GM19023 (cell line): ENCODE measurements around the gene SPRED1.
A peak's percentile ranks its signal among the peaks of the same experiment; 100 is the strongest.

ENCODE experiments used
- ATAC-seq: cut with Tn5 transposase; IDR thresholded peaks from one replicate; pipeline ENCODE4 v1.9.1; 2021; ENCODE audit warnings: mild to moderate bottlenecking, moderate library complexity; ENCODE audit not compliant: unreplicated experiment

Gene SPRED1

DNA sequence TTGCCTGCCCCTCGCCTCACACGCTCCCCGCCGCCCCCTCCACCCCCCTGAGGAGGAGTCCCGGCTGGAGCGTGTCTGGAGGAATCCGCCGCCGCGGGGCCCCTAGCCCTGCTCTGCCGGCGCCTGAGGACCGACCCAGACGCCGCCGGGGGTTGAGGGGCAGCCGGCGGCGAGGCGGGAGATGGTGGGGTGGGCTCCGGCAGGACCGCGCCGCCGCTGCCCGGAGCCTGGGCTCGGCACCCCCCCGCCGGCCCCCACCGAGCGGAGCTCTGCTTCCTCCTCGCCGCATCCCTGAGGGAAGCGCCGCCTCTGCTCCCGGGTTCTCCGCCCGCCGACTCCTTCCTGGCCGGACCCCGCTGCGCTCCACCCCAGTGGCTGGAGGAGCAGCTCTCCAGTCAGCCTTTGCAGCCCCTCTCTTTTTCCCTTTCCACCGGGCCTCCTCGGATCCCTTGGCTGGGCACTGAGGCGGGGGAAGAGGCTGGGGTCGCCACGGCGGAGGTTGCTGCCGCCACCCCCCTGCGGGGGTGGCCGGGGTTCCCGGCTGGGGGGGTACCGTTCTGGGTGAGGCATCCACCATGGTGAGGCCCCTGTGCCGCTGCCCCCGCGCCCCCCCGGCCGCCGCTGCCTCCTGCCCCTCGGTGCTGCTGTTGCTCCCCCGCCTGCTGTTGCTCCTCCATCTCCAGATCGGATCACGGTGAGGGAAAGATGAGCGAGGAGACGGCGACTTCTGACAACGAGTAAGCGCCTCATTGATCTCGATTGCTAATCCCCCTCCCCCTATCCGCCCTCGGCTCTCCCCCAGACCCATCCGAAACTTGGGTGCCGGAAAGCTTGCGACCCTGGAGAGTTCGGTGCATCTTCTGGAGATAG, at the start of gene SPRED1:
Gene SPRED1 (plus strand): TSS at position 356 of the 870 bp plus-strand sequence. CDS start 350 bp downstream, at position 706.
- peak; percentile 35 for ATAC-seq

DNA sequence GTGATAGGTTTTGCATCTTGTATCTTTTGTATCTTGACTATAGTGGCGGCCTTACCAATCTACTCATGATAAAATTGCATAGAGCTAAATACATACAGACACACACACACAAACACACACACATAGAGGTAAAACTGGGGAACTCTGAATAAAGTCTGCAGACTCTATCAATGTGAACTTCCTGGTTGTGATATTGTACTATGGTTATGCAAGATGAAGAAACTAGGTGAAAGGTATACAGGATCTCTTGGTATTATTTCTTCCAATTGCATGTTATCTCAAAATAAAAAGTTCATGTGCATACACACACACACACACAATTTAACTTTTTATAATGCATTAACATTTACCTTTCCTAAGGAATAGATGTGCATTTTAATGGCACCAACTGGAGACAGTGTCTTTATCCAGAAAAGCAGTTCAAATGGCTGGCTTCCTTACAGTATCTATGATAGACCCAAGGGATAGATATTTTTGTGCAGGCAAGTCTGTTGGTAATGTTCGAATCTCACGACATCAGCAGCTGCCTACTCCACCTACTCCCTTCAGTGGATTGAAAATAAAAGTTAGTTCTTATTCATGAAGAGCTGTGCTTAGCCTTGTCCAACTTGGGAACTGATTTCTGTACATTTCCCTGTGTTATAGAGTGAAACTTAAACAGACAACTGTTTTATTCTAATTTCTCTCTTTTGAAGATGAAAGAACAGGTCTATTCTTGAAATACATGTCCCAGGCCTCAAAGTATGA, 46.9 kb upstream of the SPRED1 start:
- no peak for ATAC-seq

DNA sequence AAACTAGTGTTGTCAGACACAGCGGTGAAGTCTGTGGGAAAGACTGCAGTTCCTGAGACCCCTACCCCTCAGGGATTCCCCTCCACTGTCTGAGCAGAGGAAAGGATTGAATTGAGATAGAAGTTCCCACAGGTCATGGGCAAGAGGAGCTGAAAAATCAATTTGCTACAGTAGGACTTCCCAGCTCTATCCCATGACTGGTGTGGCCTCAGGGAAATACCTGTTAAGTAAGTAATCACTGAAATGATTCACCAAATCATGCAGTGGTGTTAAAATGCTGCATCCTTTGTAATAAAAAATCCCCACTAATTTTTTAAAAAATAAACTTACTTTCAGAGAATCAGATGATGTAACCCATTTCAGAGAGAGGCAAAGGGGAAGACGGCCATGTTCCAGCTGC, 45.0 kb upstream of the SPRED1 start:
- ATAC-seq, result no peak

DNA sequence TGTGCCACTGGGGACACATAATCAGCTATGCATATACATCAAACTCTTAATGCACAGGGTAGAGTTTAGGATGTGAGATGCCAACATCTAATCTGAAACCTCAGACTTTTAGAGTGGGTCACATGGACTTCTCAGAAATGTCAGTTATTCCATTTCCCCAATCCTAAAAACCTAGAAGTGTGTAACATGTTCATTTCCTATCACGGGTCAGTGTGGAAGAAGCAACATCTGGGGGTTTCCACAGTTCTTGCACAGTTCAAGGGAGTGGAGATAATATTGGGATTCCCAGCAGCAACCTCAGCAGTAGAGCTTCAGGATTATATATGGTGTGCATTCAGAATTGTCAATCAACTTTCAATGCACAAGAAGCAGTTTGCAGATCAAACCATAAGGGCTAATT, 44.4 kb upstream of the SPRED1 start:
- ATAC-seq, result no peak

DNA sequence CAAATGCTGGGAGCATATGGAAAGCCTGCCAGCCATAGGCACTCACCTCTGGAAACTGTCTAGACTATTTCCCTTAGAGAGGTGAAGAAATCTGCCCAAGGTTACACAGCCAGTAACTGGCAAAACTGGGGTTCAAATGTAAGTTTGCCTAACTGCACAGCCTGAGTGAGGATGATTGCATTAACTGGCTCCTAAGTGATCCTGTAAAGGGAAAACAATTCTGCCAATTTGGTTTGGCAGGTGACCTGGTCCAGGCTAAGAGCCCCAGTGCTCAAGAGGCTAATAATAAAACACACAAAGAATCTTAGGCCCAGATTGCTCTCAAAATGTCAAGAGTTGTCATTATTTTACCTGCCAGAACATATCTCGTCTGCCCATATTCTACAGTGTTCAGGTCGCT, 43.9 kb upstream of the SPRED1 start:
- no peak for ATAC-seq

DNA sequence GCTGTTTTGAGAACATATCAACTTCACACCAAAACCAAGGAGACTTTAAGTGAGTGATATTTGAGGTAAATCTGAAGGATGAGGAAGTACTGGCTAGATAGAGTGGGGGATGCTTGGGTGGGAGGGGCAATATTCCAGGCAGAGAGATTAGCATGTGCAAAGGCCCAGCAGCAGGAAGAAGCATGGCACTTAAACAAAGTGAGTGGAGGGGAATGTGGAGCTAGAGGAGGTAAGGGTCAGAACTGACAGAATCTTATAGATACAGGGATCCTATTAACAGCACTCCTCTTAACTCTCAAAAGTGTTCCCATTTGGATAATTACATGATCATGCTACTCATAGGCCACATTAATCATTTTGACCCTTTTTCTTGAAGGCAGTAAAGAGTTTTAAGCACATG, 41.4 kb upstream of the SPRED1 start:
- ATAC-seq, result no peak

DNA sequence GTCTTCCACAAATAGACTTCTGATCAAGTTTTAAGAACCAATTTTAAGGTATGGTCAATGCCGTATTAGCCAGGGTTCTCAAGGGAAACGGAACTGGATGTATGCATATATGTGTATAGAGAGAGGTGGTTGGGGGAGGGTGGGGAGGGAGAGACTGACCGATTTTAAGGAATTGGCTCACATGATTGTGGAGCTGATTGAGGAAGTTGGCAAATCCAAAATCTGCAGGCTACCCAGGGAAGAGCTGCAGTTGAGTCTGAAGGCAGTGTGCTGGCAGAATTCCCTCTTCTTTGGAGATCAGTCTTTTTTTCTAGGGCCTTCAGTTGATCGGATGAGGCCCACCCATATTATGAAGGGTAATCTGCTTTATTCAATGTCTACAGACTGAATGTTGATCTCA, 40.8 kb upstream of the SPRED1 start:
- ATAC-seq, result no peak

DNA sequence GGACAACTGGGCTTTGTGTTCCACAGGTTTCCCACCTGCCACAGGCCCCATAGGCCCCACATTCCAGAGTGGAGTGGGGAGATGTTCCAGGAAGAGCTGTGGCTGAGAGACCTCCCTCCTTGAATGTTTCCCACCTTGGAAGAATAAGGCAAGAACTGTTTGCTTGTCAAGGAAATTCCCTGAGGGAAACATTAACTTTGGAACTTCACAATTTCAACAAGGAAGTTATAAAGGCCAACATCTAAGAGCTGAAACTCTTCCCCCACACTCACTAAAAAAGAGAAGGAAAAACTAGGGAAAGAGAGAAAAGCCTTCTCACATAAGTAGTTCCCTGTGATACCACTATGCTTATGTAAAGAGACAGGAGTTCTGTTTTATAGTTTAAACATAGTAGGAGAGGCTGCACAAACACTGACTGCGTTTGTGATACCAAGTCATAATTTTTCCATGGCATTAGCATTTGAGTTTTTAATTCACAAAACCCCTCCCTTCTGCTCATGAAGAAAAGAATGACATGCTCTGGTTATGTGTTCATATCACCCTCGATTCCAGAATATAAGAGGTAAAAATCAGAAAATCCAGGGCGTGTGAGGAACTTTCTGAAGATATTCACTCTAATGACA, 39.8 kb upstream of the SPRED1 start:
- ATAC-seq, result no peak

DNA sequence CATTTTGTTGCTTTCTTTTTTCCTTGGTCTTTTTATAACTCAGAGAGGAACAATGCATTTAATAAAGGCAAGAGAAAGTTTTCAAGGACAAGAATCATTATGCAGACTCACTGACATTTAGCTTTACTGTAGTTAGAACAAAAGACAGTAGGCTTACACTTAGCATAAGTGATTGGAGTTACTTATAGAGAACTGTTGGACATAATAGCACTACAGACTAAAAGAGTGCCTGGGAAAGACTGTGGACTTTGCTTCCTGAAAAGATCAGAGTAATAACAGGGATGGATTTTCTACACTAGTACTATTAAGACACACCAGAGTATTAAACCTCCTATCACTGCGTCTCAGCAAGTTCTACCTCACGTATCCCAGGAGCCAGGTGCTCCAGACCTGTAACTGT, 39.3 kb upstream of the SPRED1 start:
- no peak for ATAC-seq

DNA sequence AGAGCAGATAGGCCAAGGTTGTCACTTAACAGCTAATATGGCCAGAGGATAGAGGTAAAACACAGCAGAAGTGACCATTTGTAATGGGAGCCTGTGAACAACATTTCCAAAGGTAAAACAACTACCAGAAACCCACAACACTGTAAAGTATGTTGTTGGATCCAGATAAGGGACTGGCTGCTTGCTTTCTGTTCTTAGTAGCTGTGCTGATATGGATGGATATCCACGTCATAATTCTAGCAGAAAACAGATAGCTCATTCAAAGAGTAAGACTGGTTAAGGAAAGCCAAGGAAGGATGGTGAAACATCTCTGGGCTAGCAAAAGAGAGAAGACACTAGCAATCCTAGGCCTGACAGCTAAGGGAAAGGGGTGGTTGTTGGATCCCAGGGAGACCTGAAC, 36.9 kb upstream of the SPRED1 start:
- no peak for ATAC-seq

DNA sequence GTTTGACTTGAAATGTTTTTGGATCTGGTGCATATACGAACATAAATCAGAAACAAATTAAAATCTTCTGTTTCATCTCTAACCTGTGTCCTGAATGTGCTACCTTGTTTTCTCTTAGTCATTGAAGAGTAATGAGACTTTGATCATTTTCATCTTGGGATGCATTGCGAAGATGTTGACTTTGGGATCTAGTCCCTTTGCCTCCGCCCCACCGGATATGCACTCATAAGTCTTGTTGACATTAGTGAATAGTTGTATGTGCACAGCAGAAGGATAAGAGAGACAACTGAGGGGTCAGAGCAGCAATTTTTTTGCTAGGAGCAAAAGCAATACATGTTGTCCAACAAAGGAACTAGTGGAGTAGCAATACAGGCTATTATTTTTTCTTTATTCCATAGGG, 35.9 kb upstream of the SPRED1 start:
- ATAC-seq, result no peak

DNA sequence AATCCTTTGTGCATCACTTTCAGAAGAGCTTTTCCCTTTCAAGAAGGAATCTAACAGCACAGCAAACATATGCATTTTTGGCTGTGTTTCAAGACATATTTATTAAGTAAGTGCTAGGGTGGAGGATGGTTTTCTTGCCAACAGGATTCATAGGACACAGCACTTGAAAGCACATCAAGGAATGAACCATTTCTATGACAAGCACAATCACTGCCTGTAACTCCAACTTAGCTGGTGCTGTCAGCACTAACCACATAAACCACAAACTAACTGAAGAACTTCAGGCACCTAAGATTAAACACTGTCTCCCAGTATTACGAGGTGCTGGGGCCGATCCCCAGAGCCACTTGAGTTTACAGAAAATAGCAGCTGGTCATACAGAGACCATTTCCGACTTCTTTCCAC, 35.4 kb upstream of the SPRED1 start:
- no peak for ATAC-seq

DNA sequence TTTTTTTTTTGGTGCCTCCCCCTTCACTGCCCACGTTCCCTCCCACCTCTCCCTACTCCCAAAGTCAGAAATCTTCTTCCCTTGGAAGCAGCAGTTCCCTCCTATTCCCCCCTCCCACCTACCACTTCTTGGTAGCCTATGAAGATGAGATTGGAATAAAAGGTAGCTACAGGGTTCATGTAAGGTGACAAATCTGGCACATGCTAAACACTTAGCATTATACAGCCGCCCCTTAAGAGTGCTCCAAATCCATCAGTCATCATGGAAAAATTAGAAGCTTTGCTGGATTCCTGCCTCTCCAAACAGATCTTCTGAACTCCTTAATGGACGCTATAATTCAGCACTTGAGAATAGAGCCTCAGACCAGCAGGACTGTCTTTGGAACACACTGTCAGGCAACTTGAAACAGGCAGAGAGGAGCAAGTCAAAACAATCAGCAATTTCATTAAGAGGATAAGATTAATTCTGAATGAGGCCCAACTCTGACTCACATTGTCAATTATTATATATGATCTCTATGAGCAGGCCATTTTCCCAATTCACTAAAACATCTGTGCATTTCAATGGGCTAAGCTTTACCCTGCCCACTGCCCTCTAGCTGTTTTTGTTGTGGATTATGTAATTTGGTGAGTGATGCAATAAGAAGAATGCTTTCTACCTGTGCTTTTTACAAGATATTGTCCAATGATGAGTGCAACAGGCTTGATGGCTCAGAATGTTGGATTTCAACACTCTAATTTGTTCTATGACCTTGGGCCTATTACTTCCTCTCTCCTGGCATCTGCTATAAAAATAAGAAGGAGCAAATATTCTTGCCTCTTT, 34.6 kb upstream of the SPRED1 start:
- no peak for ATAC-seq

DNA sequence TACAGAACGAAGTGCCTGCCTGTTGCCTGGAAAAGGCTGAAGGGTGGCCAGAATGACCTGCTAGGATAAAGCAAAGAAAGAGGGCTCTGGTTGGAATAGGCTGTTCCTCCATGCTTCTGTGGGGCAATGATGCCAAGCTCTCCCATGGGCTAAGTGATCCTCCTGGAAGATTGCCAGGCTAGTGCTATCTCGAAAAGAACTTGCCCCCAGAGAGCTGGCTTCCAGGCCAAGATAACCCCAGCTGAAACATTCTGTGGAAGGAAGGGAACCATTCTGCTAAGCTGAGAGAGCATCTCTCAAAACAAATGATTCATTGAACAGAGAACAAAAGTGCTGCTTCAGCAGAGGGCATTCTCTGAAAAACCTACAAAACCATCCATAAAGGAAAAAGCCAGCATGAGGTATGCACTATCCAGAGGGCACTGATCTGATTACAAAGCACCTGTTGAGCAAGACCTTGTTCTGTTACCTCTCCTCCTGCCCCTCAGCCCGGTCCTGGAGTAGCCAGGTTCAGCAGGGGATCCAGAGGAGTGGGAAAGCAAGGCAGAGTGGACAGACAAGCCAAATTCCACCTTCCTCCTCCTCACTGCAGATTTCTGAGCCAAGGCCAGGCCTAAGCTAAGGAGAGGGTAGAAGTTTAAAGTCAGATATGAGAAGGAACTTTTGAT, 31.9 kb upstream of the SPRED1 start:
- no peak for ATAC-seq

DNA sequence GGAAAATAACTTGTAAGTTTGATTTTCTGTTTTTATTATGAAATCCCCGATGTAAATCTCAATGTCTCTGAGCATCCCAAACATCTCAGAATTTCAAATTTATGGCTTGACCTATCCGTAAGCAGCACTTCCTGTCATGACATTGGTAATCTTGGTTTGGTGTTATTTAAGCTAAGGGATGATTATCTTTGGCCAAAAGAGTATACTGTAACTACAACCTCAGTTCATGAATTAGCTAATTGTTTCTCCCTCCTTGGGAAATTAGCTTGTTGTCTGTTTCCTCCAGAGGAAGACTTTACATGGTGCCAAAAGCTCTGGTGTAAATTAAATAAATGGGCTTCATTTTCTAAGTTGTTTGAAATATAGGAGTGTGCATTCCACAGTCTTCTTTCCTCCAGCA, 28.1 kb upstream of the SPRED1 start:
- no peak for ATAC-seq

DNA sequence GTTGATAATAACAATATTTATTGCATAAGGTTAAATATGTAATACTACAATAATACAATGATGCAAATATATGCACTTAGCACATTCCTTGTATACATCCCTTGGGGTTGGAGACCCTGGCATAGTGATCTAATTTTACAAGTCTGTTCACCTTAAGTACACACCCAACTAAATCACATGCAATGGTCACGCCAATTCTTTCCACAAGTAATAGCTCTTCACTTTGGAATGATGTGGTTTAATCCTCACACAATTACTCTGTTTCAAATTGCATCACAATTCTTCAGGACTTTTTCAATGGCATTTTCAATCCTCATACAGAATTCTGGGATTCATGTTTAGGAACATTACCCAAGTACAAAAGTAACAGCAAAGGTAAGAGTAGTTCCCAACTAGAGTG, 27.3 kb upstream of the SPRED1 start:
- no peak for ATAC-seq

DNA sequence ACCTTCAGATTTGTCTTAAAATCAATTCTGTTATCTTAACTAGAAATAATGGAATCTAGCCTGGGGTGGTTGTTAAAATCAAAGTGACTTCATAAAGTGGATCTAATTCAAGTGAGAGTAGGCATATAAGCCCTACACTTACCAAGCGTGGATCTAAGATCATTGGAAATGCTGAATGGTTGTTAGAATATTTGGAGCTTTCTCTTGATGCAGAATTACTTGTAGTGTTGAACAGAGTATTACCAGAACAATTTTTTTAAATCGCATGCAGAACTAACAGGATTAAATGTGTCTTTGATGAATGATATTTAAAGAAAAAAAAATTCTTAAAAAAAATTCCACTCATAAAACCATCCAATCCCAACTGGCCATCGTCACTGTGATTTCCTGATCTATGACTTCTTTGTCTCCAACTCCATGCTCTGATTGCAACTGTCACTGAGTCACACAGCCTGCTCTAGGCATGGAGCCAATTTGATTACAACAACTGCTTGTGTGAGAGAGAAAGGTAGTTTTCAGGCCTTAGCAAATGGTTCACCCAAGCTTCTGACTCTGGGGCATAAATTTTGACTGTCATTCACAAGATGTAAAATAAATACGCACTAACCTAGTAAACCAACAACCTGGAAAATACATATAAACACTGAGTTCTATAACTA, 25.9 kb upstream of the SPRED1 start:
- no peak for ATAC-seq

DNA sequence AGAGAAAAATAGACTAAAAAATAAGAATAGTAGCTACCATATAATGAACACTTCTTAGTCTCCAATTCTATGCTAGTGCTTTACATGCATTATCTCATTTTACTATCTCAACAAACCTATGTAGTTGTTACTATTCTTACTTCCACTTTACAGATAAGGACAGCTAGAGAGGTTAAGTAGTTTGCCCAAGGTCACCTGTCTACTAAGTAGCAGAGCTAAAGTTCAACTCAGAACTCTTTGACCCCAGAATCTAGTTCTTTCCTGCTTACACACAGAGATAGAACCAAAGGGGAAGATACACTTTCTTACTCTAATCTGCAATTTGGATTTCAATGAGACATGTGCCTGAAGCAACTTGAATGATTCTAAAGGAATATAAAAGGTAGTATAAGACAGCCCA, 24.7 kb upstream of the SPRED1 start:
- no peak for ATAC-seq

DNA sequence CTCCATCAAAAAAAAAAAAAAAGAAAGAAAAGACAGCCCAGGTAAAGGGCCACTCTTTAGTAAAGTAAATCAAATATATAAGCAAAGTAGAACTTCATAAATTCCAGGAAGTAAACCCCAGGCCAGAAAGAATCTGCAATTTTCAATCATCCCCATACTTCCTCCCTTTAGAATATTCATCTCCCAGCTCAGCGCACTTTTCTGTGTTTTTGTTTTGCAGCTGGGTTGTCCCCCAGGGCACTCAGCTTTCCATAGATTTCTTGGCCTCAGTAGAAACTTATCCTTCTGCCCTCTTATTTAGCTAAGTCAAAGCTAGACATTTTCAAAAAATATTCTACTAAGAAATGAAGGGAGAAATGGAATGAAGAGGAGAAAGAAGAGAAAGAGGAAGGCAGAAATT, 24.0 kb upstream of the SPRED1 start:
- ATAC-seq, result no peak
